HG03342 (cell line): ENCODE data around the gene MAP1B.

Experiments used
- ATAC-seq: cut with Tn5 transposase; IDR thresholded peaks from one replicate; pipeline ENCODE4 v1.9.1; 2021; ENCODE audit warnings: mild to moderate bottlenecking, moderate library complexity; ENCODE audit not compliant: unreplicated experiment

The MAP1B gene

GRCh38 chr5:72129725-72130124 lies 22.4 kb downstream of the MAP1B start:
- no peak for ATAC-seq

GRCh38 chr5:72130351-72130761 lies 23.1 kb downstream of the MAP1B start:
- no peak for ATAC-seq

GRCh38 chr5:72133212-72133990 lies 26.1 kb downstream of the MAP1B start:
- no peak for ATAC-seq

- ATAC-seq, result no peak
These were observed 27.1 kb downstream of the MAP1B start for GRCh38 chr5:72134226-72134899.

GRCh38 chr5:72137826-72138409 lies 30.6 kb downstream of the MAP1B start:
- ATAC-seq, result no peak

GRCh38 chr5:72138943-72139521 lies 31.8 kb downstream of the MAP1B start:
- no peak for ATAC-seq

GRCh38 chr5:72140711-72141110 lies 33.4 kb downstream of the MAP1B start:
- ATAC-seq, result no peak

- ATAC-seq, result no peak
These were observed 34.4 kb downstream of the MAP1B start for GRCh38 chr5:72141440-72142355.

- no peak for ATAC-seq
These were observed 37.5 kb downstream of the MAP1B start for GRCh38 chr5:72144762-72145161.

GRCh38 chr5:72145348-72145747 lies 38.1 kb downstream of the MAP1B start:
- no peak for ATAC-seq

GRCh38 chr5:72146056-72146455 lies 38.8 kb downstream of the MAP1B start:
- no peak for ATAC-seq

- ATAC-seq, result no peak
These were observed 40.3 kb downstream of the MAP1B start for GRCh38 chr5:72147569-72147968.

- no peak for ATAC-seq
These were observed 42.5 kb downstream of the MAP1B start for GRCh38 chr5:72149742-72150141.

GRCh38 chr5:72151169-72151568 lies 43.9 kb downstream of the MAP1B start:
- ATAC-seq, result no peak

- no peak for ATAC-seq
These were observed 44.4 kb downstream of the MAP1B start for GRCh38 chr5:72151646-72152045.

- no peak for ATAC-seq
These were observed 45.3 kb downstream of the MAP1B start for GRCh38 chr5:72152545-72152944.

- no peak for ATAC-seq
These were observed 46.3 kb downstream of the MAP1B start for GRCh38 chr5:72153551-72153950.

- no peak for ATAC-seq
These were observed 46.9 kb downstream of the MAP1B start for GRCh38 chr5:72154076-72154756.

GRCh38 chr5:72156946-72157624 lies 49.8 kb downstream of the MAP1B start:
- no peak for ATAC-seq

- ATAC-seq, result no peak
These were observed 50.3 kb downstream of the MAP1B start for GRCh38 chr5:72157625-72157962.
